Thoracic aorta (tissue), 2 donors: ENCODE results near the gene ACE. TPM values are rescaled to one million over a fixed set of nuclear protein-coding genes. Genes with fewer than 3 reads are reported as not detected.

ENCODE experiments used
- ATAC-seq: fragments of 150-250 bp; one replicate; pipeline ENCODE4 v1.8.0; 2017; ENCODE audit warnings: low read depth; ENCODE audit not compliant: insufficient number of reproducible peaks, low FRiP score
- DNase-seq: peaks from one replicate; pipeline ENCODE4 v3.0.0-alpha.2; 2020; ENCODE audit warnings: low spot score
- H3K27ac ChIP-seq, 2 donors: fragments of 200-600 bp; sonication (generic); 1 replicate in 1 of 2; 2 replicates in 1 of 2; pipeline ENCODE4 v1.5.1; 2016; ENCODE audit warnings: mild to moderate bottlenecking in 2 of 2, moderate library complexity in 2 of 2
- H3K27me3 ChIP-seq: fragments of 200-600 bp; sonication (generic); replicated peaks from 2 replicates; pipeline ENCODE4 v1.6.0; 2016; ENCODE audit warnings: mild to moderate bottlenecking; ENCODE audit not compliant: insufficient read depth
- H3K36me3 ChIP-seq: fragments of 200-600 bp; sonication (generic); one replicate; pipeline ENCODE4 v1.5.1; 2016
- H3K4me1 ChIP-seq, 2 donors: fragments of 200-600 bp; sonication (generic); 1 replicate in 1 of 2; 2 replicates in 1 of 2; pipeline versions ENCODE4 v1.5.1 to v1.6.0; 2016; ENCODE audit warnings: low read depth in 2 of 2, mild to moderate bottlenecking in 1 of 2; ENCODE audit not compliant: control insufficient read depth in 1 of 2
- H3K4me3 ChIP-seq: fragments of 200-600 bp; sonication (generic); 2 replicates; pipeline ENCODE4 v1.5.1; 2016; ENCODE audit warnings: mild to moderate bottlenecking
- H3K9me3 ChIP-seq: fragments of 200-600 bp; sonication (generic); 2 replicates; pipeline ENCODE4 v1.5.1; 2016
- total RNA-seq, 2 donors: library from RNA; depleted of rRNA; stranded (reverse); fragments of >200 nt; gene quantifications; one replicate each; pipeline versions ENCODE4 v1.1.0 to v1.2.3, GENCODE V29; 2016
- TF ChIP-seq, protein P1 (sequence below): fragments of 200-600 bp; sonication (generic); IDR thresholded peaks from one replicate; pipeline ENCODE4 v1.5.1; 2019; ENCODE audit warnings: antibody characterized with exemption

ACE gene
- total RNA-seq, 2 donors from 2014 or later = 5.4 to 16.5 TPM

DNA sequence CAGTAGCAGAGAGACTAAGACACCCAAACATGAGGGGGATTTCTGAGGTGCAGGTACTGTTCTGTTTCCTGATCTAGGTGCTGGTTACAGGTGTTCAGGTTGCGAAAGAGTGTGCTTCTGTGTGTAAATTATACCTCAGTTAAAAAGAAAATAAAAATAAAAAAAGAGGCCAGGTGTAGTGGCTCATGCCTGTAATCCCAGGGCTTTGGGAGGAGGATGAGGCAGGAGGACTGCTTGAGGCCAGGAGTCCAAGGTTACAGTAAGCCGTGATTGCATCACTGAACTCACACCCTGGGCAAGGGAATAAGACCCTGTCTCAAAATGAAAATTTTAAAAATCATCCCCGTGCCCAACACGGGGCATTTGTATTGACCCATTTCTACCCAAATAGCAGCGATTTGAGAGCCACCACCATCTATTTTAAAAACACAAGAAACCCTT is 70.2 kb downstream of the ACE start:
- TF ChIP-seq, protein P1, sequence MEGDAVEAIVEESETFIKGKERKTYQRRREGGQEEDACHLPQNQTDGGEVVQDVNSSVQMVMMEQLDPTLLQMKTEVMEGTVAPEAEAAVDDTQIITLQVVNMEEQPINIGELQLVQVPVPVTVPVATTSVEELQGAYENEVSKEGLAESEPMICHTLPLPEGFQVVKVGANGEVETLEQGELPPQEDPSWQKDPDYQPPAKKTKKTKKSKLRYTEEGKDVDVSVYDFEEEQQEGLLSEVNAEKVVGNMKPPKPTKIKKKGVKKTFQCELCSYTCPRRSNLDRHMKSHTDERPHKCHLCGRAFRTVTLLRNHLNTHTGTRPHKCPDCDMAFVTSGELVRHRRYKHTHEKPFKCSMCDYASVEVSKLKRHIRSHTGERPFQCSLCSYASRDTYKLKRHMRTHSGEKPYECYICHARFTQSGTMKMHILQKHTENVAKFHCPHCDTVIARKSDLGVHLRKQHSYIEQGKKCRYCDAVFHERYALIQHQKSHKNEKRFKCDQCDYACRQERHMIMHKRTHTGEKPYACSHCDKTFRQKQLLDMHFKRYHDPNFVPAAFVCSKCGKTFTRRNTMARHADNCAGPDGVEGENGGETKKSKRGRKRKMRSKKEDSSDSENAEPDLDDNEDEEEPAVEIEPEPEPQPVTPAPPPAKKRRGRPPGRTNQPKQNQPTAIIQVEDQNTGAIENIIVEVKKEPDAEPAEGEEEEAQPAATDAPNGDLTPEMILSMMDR = no peak
- DNase-seq (no peak), ATAC-seq (no peak)
- no peaks in the 10 kb centered on the region for H3K9me3 ChIP-seq
- no peak overlapping the region for H3K27ac ChIP-seq
- no peaks in the 10 kb centered on the region for H3K36me3 ChIP-seq
- H3K4me1 ChIP-seq = peaks cover 13 to 17% of the 10 kb centered on the region in 2 donors
- no peak overlapping the region for H3K4me3 ChIP-seq
- no peaks in the 10 kb centered on the region for H3K27me3 ChIP-seq

Other genes with a start within 250 kb of the ACE start
- gene CYB561, start 30.8 kb upstream of the ACE start, total RNA-seq = 10 to 100 TPM; 19.0 to 23.7 TPM
- not detected for gene KCNH6, start 46.3 kb downstream of the ACE start, total RNA-seq
- 10 to 100 TPM; 29.2 to 29.5 TPM for gene DCAF7, start 73.4 kb downstream of the ACE start, total RNA-seq
- gene TACO1, start 123.8 kb downstream of the ACE start, total RNA-seq = 10 to 100 TPM; 11.1 to 11.4 TPM
- gene MAP3K3, start 145.4 kb downstream of the ACE start, total RNA-seq = 100 to 1,000 TPM in 1 of 2 donors, 10 to 100 TPM in 1; 85.3 to 102 TPM
- gene LIMD2, start 223.1 kb downstream of the ACE start, total RNA-seq = 10 to 100 TPM; 26.2 to 29.6 TPM